HG03103 (cell line): ENCODE results near the gene INPP4B.

Experiments
- ATAC-seq: cut with Tn5 transposase; IDR thresholded peaks from one replicate; pipeline ENCODE4 v1.9.1; 2021; ENCODE audit warnings: low read depth; ENCODE audit not compliant: unreplicated experiment

INPP4B gene

GRCh38 chr4:142846108-142846728 is at the start of gene INPP4B:
Gene INPP4B (minus strand): TSS chr4:142846301.
- ATAC-seq: no peak

GRCh38 chr4:142893012-142893411 is 46.9 kb upstream of the INPP4B start:
- ATAC-seq: no peak

- ATAC-seq: no peak
These were observed 40.5 kb upstream of the INPP4B start for GRCh38 chr4:142886566-142886965.

- no peak for ATAC-seq
These were observed 37.1 kb upstream of the INPP4B start for GRCh38 chr4:142883040-142883832.

- no peak for ATAC-seq
These were observed 36.1 kb upstream of the INPP4B start for GRCh38 chr4:142882159-142882558.

GRCh38 chr4:142881331-142881730 is 35.2 kb upstream of the INPP4B start:
- no peak for ATAC-seq

GRCh38 chr4:142875117-142875516 is 29.0 kb upstream of the INPP4B start:
- ATAC-seq: no peak

GRCh38 chr4:142874684-142875083 is 28.6 kb upstream of the INPP4B start:
- ATAC-seq: no peak

- no peak for ATAC-seq
These were observed 20.6 kb upstream of the INPP4B start for GRCh38 chr4:142866685-142867084.

GRCh38 chr4:142861351-142861750 is 15.2 kb upstream of the INPP4B start:
- ATAC-seq: no peak

GRCh38 chr4:142858965-142859364 is 12.9 kb upstream of the INPP4B start:
- ATAC-seq: no peak

GRCh38 chr4:142858446-142858845 is 12.3 kb upstream of the INPP4B start:
- no peak for ATAC-seq

- no peak for ATAC-seq
These were observed 10.5 kb upstream of the INPP4B start for GRCh38 chr4:142856576-142856975.

- no peak for ATAC-seq
These were observed 4.4 kb upstream of the INPP4B start for GRCh38 chr4:142850478-142850877.

GRCh38 chr4:142846729-142847596 is 862 bp upstream of the INPP4B start:
- ATAC-seq: peak; percentile 49

GRCh38 chr4:142845293-142846107 is 601 bp downstream of the INPP4B start:
- no peak for ATAC-seq

- ATAC-seq: no peak
These were observed 1.3 kb downstream of the INPP4B start for GRCh38 chr4:142844782-142845181.

GRCh38 chr4:142840516-142841123 is 5.5 kb downstream of the INPP4B start:
- no peak for ATAC-seq

- ATAC-seq: no peak
These were observed 7.3 kb downstream of the INPP4B start for GRCh38 chr4:142838778-142839177.

- no peak for ATAC-seq
These were observed 14.1 kb downstream of the INPP4B start for GRCh38 chr4:142832022-142832421.
